Activated CD8-positive, alpha-beta memory T cell treated with anti-CD3 and anti-CD28 coated beads for 1 hour (primary cell): Measurements from ENCODE around the gene CIDEB.
A peak's percentile ranks its signal among the peaks of the same experiment; 100 is the strongest.

Experiments
- DNase-seq, 2 donors: peaks; one replicate each; pipeline ENCODE4 v3.0.0-alpha.2; 2020; ENCODE audit warnings: low read depth in 1 of 2; ENCODE audit errors: extremely low read depth in 1 of 2

Gene CIDEB

GRCh38 chr14:24291446-24292117, 16.2 kb downstream of the CIDEB start:
- no peak for DNase-seq

- no peak for DNase-seq
These were observed 17.0 kb downstream of the CIDEB start for GRCh38 chr14:24290746-24291145.

- no peak for DNase-seq
These were observed 18.0 kb downstream of the CIDEB start for GRCh38 chr14:24289649-24290280.

GRCh38 chr14:24286996-24287395, 20.8 kb downstream of the CIDEB start:
- DNase-seq: no peak

- DNase-seq: no peak
These were observed 22.4 kb downstream of the CIDEB start for GRCh38 chr14:24285351-24285750.

- no peak for DNase-seq
These were observed 23.2 kb downstream of the CIDEB start for GRCh38 chr14:24284501-24285035.

- DNase-seq: no peak
These were observed 23.8 kb downstream of the CIDEB start for GRCh38 chr14:24283796-24284460.

- no peak for DNase-seq
These were observed 25.0 kb downstream of the CIDEB start for GRCh38 chr14:24282736-24283135.

- DNase-seq: no peak
These were observed 26.1 kb downstream of the CIDEB start for GRCh38 chr14:24281636-24282035.

GRCh38 chr14:24280797-24281460, 26.8 kb downstream of the CIDEB start:
- DNase-seq: no peak

- DNase-seq: no peak
These were observed 28.2 kb downstream of the CIDEB start for GRCh38 chr14:24279301-24280186.

- no peak for DNase-seq
These were observed 29.4 kb downstream of the CIDEB start for GRCh38 chr14:24278424-24278823.

GRCh38 chr14:24277606-24278321, 30.0 kb downstream of the CIDEB start:
- DNase-seq: no peak

- no peak for DNase-seq
These were observed 30.7 kb downstream of the CIDEB start for GRCh38 chr14:24277071-24277470.

- DNase-seq: no peak
These were observed 33.7 kb downstream of the CIDEB start for GRCh38 chr14:24274101-24274543.

GRCh38 chr14:24273422-24273998, 34.3 kb downstream of the CIDEB start:
- DNase-seq: no peak

- no peak for DNase-seq
These were observed 35.3 kb downstream of the CIDEB start for GRCh38 chr14:24272467-24272866.

- no peak for DNase-seq
These were observed 35.9 kb downstream of the CIDEB start for GRCh38 chr14:24271834-24272263.

- peak; percentile 76 to 81 for DNase-seq
These were observed 36.5 kb downstream of the CIDEB start, which contains the start of gene RABGGTA for GRCh38 chr14:24271134-24271833. Gene RABGGTA (minus strand): TSS chr14:24271597. CDS start chr14:24271115, 482 bp downstream.
